ENCODE measurements around the gene GOLGA6L24.
"Not testable (repeated sequence)": the region's sequence is repeated elsewhere in the genome, so short reads cannot be mapped to it uniquely, and the experiment has no call there.

Gene GOLGA6L24
- total RNA-seq, result 0 reads per million in 2 donors

GRCh38 chr15:28357984-28358383 lies at the start of gene GOLGA6L24:
GOLGA6L24 (minus strand) TSS chr15:28358084; CDS start chr15:28358023, 61 bp downstream.
- not testable (repeated sequence) for DNase-seq

- DNase-seq, result not testable (repeated sequence)
These were observed 45.0 kb upstream of the GOLGA6L24 start for GRCh38 chr15:28402774-28403435.

DNA sequence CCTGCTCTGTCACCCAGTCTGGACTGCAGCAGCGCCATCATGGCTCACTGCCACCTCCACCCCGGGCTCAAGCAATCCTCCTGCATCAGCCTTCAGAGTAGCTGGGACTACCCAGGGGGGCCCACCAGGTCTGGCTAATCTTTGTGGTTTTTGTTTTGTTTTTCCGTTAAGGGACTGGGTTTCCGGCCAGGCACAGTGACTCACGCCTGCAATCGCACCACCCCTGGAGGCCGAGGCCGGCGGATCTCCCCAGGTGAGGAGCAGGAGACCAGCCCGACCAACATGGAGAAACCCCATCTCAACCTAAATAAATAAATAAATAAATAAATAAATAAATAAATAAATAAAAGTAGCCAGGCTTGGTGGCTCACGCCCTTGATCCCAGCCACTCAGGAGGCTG lies 38.1 kb upstream of the GOLGA6L24 start:
- DNase-seq, result not testable (repeated sequence)

DNA sequence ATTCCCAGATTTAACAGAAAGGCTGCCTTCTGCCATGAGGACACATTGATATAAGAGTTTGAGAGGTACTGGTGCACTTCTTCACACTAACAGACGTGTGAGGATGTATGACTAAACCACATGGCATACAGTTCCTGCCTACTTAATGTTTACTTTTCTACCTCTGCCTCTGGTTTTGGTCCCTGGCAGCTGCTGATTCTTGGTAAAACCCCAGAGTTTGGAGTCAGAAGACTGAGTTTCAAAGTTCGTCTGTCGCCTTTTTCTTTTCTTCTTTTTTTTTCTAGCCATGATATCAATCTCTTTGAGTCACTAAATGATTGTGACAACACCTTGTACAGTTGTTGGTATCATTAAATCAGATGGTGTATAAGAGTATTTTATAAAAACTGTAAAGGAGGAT lies 22.2 kb upstream of the GOLGA6L24 start:
- not testable (repeated sequence) for DNase-seq

GRCh38 chr15:28378364-28378763 lies 20.5 kb upstream of the GOLGA6L24 start, which contains the start of gene GOLGA8F:
GOLGA8F (plus strand) TSS chr15:28378664; CDS start chr15:28378762, 98 bp downstream.
- DNase-seq, result not testable (repeated sequence)

- not testable (repeated sequence) for DNase-seq
These were observed 7.6 kb upstream of the GOLGA6L24 start for GRCh38 chr15:28365502-28365901.

- not testable (repeated sequence) for DNase-seq
These were observed 35.7 kb downstream of the GOLGA6L24 start, which contains the start of gene HERC2 for GRCh38 chr15:28322129-28322588. HERC2 (minus strand) TSS chr15:28322179; CDS start chr15:28321433, 746 bp downstream.

DNA sequence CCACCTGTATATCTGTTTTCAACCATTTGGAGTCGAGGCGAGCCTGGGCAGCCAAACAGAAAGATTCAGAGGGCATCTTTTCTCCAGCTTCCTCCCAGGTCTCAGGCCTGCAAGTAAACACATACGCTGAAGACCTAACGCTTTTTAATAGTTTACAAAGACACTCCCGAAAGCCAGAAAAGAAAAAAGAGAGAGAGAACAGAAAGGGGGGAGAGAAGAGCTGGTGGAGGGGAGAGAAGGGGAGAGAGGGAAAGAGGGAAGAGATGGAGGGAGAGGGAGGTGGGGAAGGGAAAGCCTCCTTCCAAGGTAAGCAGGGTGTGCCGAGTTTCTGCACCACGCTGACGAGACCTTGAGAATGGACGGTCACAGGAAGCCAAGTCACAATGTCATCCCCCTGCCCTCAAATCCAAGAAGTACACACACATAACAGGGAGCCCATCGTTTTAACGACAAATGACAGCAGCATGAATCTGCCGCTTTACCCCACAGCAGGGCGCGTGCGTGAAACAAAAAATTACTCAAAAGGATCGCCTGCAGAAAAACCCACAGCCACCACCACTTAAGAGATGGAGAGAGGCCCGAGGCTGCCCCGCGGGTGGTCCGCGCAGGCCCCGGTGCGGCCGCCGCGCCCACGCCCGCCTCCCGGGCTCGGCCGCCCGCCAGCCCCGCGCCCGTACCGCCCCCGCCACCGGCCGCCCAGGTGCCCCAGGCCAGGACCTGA lies 36.4 kb downstream of the GOLGA6L24 start:
- peak in 2 of 5 experiments; percentile 4 to 6 for DNase-seq

DNA sequence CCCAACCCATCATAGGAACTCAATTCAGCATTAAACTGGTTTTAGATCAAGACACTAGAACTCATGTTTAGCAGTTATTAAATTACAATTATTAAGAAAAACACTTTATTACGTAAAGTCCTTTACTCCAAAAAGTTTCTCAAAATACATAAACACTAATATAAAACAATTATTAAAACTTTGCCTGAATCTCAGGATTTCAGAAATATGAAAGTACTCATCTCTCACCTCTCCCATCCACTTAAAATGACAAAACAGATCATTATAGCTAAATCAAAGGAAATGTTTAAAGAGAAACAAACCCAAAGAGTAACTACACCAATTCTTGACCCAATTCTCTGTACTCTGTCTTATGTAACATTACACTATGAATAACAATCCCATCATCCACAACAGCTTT lies 38.2 kb downstream of the GOLGA6L24 start:
- DNase-seq, result not testable (repeated sequence)

DNA sequence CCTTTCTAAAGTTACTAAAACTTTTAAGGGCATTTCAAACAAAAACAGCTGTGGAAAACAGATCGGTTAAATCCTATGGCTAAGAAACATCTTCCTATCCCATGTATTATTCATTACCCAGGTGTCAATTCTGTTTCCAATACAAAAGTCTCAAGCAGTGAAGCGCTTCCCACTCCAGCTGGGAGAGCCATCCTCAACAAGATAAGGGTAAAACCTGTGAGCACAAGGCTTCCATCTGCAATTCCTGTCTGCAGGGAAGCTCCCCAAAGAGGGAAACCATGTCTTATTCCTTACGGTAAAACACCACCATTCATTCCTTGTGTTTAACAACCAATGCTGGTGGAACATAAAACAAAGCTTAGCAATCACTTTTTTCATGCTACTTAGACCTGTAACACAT lies 39.1 kb downstream of the GOLGA6L24 start:
- not testable (repeated sequence) for DNase-seq

DNA sequence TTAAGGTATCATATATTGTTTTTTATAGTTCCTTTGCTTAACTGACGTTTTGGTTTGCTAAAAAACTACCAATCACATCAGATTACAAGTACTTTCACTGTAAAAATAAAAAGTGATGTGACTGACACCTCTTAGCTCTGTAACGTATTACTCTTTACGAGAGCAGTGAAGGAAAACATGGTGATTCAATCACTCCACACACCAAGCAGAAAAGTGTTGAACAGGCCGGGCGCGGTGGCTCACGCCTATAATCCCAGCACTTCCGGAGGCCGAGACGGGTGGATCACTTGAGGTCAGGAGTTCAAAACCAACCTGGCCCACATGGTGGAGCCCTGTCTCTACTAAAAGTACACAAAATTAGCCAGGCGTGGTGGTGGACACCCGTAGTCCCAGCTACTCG lies 39.8 kb downstream of the GOLGA6L24 start:
- not testable (repeated sequence) for DNase-seq

DNA sequence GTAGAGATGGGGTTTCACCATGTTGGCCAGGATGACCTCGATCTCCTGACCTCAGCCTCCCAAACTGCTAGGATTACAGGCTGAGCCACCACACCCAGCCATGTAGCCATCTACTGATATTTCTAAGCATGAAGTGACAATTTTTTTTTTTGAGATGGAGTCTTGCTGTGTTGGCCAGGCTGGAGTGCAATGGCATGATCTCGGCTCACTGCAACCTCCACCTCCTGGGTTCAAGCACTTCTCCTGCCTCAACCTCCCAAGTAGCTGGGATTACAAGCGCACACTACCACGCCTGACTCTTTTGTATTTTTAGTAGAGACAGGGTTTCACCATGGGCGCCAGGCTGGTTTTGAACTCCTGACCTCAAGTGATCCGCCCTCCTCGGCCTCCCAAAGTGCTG lies 40.9 kb downstream of the GOLGA6L24 start:
- DNase-seq, result not testable (repeated sequence)

GRCh38 chr15:28310454-28310853 lies 47.4 kb downstream of the GOLGA6L24 start:
- not testable (repeated sequence) for DNase-seq

DNA sequence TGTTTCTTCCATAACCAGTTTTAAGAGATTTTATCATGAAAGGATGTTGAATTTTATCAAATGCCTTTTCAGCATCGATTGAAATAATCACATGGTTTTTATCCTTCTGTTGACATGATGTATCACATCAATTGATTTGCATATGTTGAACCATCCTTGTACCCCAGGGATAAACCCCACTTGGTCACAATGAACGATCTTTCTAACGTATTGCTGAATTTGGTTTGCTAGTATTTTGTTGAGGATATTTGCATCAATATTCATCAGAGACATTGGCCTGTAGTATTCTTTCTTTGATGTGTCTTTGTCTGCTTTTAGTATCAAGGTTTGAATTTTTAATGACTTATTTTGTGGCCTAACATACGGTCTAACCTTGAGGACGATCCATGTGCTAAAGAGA lies 49.2 kb downstream of the GOLGA6L24 start:
- not testable (repeated sequence) for DNase-seq

Data from T-helper 2 cell (primary cell).